Stomach (tissue), 4 donors: ENCODE data around the gene SP2.

ENCODE experiments used
- EP300 ChIP-seq: sonication (generic); formaldehyde crosslinking; IDR thresholded peaks from one replicate; pipeline ENCODE4 v1.6.1; 2017; ENCODE audit warnings: antibody characterized with exemption
- POLR2A ChIP-seq, 4 donors: fragments of 450-650 bp; IDR thresholded peaks; one replicate each; pipeline ENCODE4 v1.6.1; 2016; ENCODE audit warnings: antibody characterized with exemption in 4 of 4, control low read depth in 2 of 4, mild to moderate bottlenecking in 1 of 4, moderate library complexity in 1 of 4
- TF ChIP-seq, protein P1 (sequence below), 7 experiments: fragments of 450-650 bp in 4 of 7; fragments of 200-600 bp in 3 of 7; sonication (generic) in 3 of 7; IDR thresholded peaks; one replicate each; pipeline ENCODE4 v1.5.1; 2016 to 2019; ENCODE audit warnings: antibody characterized with exemption in 7 of 7, control low read depth in 2 of 7, mild to moderate bottlenecking in 1 of 7

DNA sequence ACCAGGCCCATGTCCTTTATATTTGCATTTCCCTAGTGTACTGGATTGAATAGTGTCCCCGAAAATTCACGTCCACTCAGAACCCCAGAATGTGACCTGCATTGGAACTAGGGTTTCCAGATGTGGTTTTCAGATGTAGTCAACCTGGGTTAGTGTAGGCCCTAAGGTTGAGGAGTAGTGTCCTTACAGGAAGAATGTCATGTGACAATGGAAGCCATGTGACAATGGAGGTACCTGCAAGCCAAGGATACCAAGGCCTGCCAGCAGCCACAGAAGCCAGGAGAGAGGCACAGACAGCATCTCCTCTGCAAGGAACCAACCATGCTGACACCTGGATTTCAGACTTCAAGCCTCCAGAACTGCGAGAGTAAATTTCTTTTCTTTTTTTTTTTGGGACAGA, 66.9 kb downstream of the SP2 start:
- TF ChIP-seq, protein P1, sequence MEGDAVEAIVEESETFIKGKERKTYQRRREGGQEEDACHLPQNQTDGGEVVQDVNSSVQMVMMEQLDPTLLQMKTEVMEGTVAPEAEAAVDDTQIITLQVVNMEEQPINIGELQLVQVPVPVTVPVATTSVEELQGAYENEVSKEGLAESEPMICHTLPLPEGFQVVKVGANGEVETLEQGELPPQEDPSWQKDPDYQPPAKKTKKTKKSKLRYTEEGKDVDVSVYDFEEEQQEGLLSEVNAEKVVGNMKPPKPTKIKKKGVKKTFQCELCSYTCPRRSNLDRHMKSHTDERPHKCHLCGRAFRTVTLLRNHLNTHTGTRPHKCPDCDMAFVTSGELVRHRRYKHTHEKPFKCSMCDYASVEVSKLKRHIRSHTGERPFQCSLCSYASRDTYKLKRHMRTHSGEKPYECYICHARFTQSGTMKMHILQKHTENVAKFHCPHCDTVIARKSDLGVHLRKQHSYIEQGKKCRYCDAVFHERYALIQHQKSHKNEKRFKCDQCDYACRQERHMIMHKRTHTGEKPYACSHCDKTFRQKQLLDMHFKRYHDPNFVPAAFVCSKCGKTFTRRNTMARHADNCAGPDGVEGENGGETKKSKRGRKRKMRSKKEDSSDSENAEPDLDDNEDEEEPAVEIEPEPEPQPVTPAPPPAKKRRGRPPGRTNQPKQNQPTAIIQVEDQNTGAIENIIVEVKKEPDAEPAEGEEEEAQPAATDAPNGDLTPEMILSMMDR (IDR thresholded peaks at IDR 0.05), result no peak
- TF ChIP-seq POLR2A (IDR thresholded peaks at IDR 0.05) (no peak), EP300 (no peak)
